C4-2B (cell line): ENCODE measurements around the gene DNAAF1.

ENCODE experiments used
- CTCF ChIP-seq: fragments of 450-650 bp; conservative IDR thresholded peaks from 2 replicates; pipeline ENCODE4 v1.5.1; 2017; ENCODE audit warnings: mild to moderate bottlenecking
- ZFX ChIP-seq: fragments of 450-650 bp; IDR thresholded peaks from 2 replicates; pipeline ENCODE4 v1.6.1; 2017

- peak; percentile 56 for TF ChIP-seq CTCF
- TF ChIP-seq ZFX, result no peak
Measured at GRCh38 chr16:84144859-84145639, at the start of gene DNAAF1, which contains the start of gene HSDL1.
